HL-60 (cell line): ENCODE results near the gene MYO5B.

Experiments used
- GABPA ChIP-seq: IDR thresholded peaks from 2 replicates; pipeline ENCODE4 v1.6.1; 2012; ENCODE audit warnings: low read depth
- POLR2AphosphoS5 ChIP-seq: IDR thresholded peaks from 2 replicates; pipeline ENCODE4 v1.6.1; 2012; ENCODE audit warnings: low read depth
- TF ChIP-seq, protein P1 (sequence below): IDR thresholded peaks from one replicate; pipeline ENCODE4 v1.5.1; 2011; ENCODE audit warnings: low read length, control low read depth, inconsistent platforms; ENCODE audit not compliant: insufficient read depth

DNA sequence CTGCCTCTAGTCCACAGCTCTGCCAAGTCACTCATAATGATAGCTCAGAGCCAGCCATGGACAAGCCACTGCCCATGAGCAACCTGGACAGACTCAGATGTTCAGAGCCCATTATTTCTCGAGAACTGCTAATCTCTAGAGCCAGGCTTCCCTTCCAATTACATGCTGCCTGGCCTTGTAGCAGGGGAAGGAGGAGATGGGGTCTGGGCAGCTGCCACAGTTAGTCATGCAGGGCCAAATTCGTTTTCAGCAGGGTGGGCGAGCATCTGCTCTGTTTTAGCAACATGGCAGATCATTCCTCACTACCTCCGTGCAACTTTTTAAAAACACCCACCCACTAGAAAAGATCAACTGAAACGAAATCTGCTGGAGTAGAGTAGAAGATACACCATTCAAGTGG is 141.8 kb downstream of the MYO5B start:
- TF ChIP-seq, protein P1, sequence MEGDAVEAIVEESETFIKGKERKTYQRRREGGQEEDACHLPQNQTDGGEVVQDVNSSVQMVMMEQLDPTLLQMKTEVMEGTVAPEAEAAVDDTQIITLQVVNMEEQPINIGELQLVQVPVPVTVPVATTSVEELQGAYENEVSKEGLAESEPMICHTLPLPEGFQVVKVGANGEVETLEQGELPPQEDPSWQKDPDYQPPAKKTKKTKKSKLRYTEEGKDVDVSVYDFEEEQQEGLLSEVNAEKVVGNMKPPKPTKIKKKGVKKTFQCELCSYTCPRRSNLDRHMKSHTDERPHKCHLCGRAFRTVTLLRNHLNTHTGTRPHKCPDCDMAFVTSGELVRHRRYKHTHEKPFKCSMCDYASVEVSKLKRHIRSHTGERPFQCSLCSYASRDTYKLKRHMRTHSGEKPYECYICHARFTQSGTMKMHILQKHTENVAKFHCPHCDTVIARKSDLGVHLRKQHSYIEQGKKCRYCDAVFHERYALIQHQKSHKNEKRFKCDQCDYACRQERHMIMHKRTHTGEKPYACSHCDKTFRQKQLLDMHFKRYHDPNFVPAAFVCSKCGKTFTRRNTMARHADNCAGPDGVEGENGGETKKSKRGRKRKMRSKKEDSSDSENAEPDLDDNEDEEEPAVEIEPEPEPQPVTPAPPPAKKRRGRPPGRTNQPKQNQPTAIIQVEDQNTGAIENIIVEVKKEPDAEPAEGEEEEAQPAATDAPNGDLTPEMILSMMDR = no peak
- TF ChIP-seq POLR2AphosphoS5 (no peak), GABPA (no peak)
